ENCODE measurements around the gene MCF2L2.

DNA sequence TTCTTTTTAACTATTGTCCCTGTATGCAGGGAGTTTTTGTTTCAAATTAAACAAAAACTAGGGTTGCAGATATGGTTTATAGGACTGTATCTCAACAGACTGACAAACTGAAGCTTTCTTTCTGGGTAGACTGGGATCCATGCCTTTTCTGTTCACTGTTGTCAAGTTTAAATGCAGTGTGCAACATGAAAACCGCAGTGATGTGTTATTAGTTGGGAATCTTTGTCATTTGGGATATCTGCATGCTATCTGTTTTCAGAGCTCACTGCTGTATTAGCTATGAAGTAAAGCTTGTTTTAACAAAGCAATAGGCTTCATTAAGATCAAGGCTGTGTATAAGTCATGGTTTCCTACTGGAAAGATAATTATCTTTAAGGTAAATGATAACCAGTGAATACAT lies 21.4 kb upstream of the MCF2L2 start:
- TF ChIP-seq, protein P1, sequence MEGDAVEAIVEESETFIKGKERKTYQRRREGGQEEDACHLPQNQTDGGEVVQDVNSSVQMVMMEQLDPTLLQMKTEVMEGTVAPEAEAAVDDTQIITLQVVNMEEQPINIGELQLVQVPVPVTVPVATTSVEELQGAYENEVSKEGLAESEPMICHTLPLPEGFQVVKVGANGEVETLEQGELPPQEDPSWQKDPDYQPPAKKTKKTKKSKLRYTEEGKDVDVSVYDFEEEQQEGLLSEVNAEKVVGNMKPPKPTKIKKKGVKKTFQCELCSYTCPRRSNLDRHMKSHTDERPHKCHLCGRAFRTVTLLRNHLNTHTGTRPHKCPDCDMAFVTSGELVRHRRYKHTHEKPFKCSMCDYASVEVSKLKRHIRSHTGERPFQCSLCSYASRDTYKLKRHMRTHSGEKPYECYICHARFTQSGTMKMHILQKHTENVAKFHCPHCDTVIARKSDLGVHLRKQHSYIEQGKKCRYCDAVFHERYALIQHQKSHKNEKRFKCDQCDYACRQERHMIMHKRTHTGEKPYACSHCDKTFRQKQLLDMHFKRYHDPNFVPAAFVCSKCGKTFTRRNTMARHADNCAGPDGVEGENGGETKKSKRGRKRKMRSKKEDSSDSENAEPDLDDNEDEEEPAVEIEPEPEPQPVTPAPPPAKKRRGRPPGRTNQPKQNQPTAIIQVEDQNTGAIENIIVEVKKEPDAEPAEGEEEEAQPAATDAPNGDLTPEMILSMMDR (IDR thresholded peaks at IDR 0.05), result no peak
- no peak for TF ChIP-seq EP300 (IDR thresholded peaks at IDR 0.05)
- no peak for TF ChIP-seq POLR2A (IDR thresholded peaks at IDR 0.05)
- no peak for TF ChIP-seq POLR2AphosphoS5 (IDR thresholded peaks at IDR 0.05)
